HepG2 (cell line): ENCODE results near the gene SLC16A1. TPM values are rescaled to one million over a fixed set of nuclear protein-coding genes. Genes with fewer than 3 reads are reported as not detected.
A peak's percentile ranks its signal among the peaks of the same experiment; 100 is the strongest.

Experiments
- ARID5B ChIP-seq: IDR thresholded peaks from 2 replicates; pipeline ENCODE4 v1.4.0; 2020; ENCODE audit warnings: mild to moderate bottlenecking, missing genetic modification reagents
- DMAP1 ChIP-seq: IDR thresholded peaks from 2 replicates; pipeline ENCODE4 v1.6.1; 2016
- DRAP1 ChIP-seq: IDR thresholded peaks from 2 replicates; pipeline ENCODE4 v1.6.1; 2016; ENCODE audit warnings: missing genetic modification reagents, missing compliant biosample characterization
- DZIP1 ChIP-seq: sonication (generic); formaldehyde crosslinking; IDR thresholded peaks from 2 replicates; pipeline ENCODE4 v1.5.0; 2020; ENCODE audit warnings: mild to moderate bottlenecking, missing genetic modification reagents
- HDAC1 ChIP-seq: sonication (generic); formaldehyde crosslinking; IDR thresholded peaks from 2 replicates; pipeline ENCODE4 v1.5.1; 2020; ENCODE audit warnings: mild to moderate bottlenecking, missing genetic modification reagents
- HMGXB3 ChIP-seq: sonication (generic); formaldehyde crosslinking; IDR thresholded peaks from 2 replicates; pipeline ENCODE4 v1.4.0; 2020; ENCODE audit warnings: missing genetic modification reagents, borderline replicate concordance
- POGK ChIP-seq: sonication (generic); formaldehyde crosslinking; conservative IDR thresholded peaks from 2 replicates; pipeline ENCODE4 v1.8.0; 2022; ENCODE audit warnings: mild to moderate bottlenecking, moderate library complexity, missing genetic modification reagents
- SALL1 ChIP-seq: sonication (generic); formaldehyde crosslinking; IDR thresholded peaks from 2 replicates; pipeline ENCODE4 v1.8.0; 2022; ENCODE audit warnings: mild to moderate bottlenecking, missing genetic modification reagents
- TEAD3 ChIP-seq: optimal IDR thresholded peaks from 2 replicates; pipeline ENCODE3; 2016; ENCODE audit warnings: borderline replicate concordance
- ZNF281 ChIP-seq: sonication (generic); formaldehyde crosslinking; IDR thresholded peaks from 2 replicates; pipeline ENCODE4 v1.4.0; 2020; ENCODE audit warnings: missing genetic modification reagents, borderline replicate concordance
- polyA plus RNA-seq, 8 experiments: library from polyadenylated mRNA; depleted of rRNA in 3 of 8; stranded (reverse) in 7 of 8; unstranded in 1 of 8; fragments of >200 nt; fragmentation: Illumina TruSeq in 4 of 8; extraction: Trizol in 4 of 8; gene quantifications; 2 replicates each; pipeline versions ENCODE4 v1.2.1 to v1.2.3, GENCODE V29; 2011 to 2016; ENCODE audit warnings: low read depth in 4 of 8, missing spikeins in 1 of 8, mixed read lengths in 1 of 8; ENCODE audit not compliant: insufficient read depth in 1 of 8
- total RNA-seq, 5 experiments: library from RNA; depleted of rRNA; stranded (reverse); fragments of >200 nt; fragmentation: Illumina TruSeq; extraction: Trizol; gene quantifications; 2 replicates each; pipeline ENCODE4 v1.2.3, GENCODE V29; 2016; ENCODE audit warnings: low read depth in 1 of 5

SLC16A1 gene
- total and polyA plus RNA-seq, 2 of the 13 experiments (the other 11 are each of a cell fraction or from before 2014, with no cell fraction given), result 106 to 142 TPM

GRCh38 chr1:112957133-112957812 lies 1.3 kb upstream of the SLC16A1 start (continued):
- peak; percentile 41; the same call in 1 of the 2 replicates for TF ChIP-seq ZNF281
- TF ChIP-seq DRAP1, result peak; percentile 44; the same call in 1 of the 2 replicates
- peak; percentile 16; the same call in 1 of the 2 replicates for TF ChIP-seq DMAP1 (CRISPR knock-in tag)
- peak; percentile 15; the same call in 1 of the 2 replicates for TF ChIP-seq HDAC1 (CRISPR knock-in tag)
- peak; percentile 22 for TF ChIP-seq TEAD3 (CRISPR knock-in tag)
- TF ChIP-seq ARID5B (CRISPR knock-in tag), result 0 out of 2 replicates have a peak, but pooled peaks have one; percentile 4
- TF ChIP-seq SALL1 (CRISPR knock-in tag), result 0 out of 2 replicates have a peak, but pooled peaks have one; percentile 28
- TF ChIP-seq HMGXB3 (CRISPR knock-in tag), result peak; percentile 99
- no peak for TF ChIP-seq POGK (CRISPR knock-in tag)
- TF ChIP-seq DZIP1 (CRISPR knock-in tag), result no peak
